SU-DHL-6 (cell line): ENCODE data around the gene ZBTB21.

Source experiments
- EZH2phosphoT487 ChIP-seq: fragments of 200-600 bp; sonication (generic), shearing (Covaris generic); conservative IDR thresholded peaks from 2 replicates; pipeline ENCODE4 v1.6.1; 2018; ENCODE audit warnings: mild to moderate bottlenecking, antibody characterized with exemption, low read length, moderate library complexity, mixed read lengths
- TF ChIP-seq, protein P1 (sequence below): fragments of 200-600 bp; sonication (generic); IDR thresholded peaks from one replicate; pipeline ENCODE4 v1.5.1; 2017; ENCODE audit warnings: antibody characterized with exemption, mild to moderate bottlenecking, low read length, moderate library complexity; ENCODE audit not compliant: insufficient read depth, poor library complexity, severe bottlenecking

- TF ChIP-seq, protein P1, sequence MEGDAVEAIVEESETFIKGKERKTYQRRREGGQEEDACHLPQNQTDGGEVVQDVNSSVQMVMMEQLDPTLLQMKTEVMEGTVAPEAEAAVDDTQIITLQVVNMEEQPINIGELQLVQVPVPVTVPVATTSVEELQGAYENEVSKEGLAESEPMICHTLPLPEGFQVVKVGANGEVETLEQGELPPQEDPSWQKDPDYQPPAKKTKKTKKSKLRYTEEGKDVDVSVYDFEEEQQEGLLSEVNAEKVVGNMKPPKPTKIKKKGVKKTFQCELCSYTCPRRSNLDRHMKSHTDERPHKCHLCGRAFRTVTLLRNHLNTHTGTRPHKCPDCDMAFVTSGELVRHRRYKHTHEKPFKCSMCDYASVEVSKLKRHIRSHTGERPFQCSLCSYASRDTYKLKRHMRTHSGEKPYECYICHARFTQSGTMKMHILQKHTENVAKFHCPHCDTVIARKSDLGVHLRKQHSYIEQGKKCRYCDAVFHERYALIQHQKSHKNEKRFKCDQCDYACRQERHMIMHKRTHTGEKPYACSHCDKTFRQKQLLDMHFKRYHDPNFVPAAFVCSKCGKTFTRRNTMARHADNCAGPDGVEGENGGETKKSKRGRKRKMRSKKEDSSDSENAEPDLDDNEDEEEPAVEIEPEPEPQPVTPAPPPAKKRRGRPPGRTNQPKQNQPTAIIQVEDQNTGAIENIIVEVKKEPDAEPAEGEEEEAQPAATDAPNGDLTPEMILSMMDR: no peak
- TF ChIP-seq EZH2phosphoT487: no peak
Measured at GRCh38 chr21:41942457-41942856, 67.7 kb downstream of the ZBTB21 start.
